Mesenchymal stem cell (in vitro differentiated cells and primary cell): ENCODE measurements around the gene TOGARAM2.

Source experiments
- DNase-seq: peaks from one replicate; pipeline ENCODE4 v3.0.0-alpha.2; 2013
- H2AFZ ChIP-seq: one replicate; pipeline ENCODE4 v1.6.1; 2013; ENCODE audit warnings: low read depth, mild to moderate bottlenecking, control low read depth, inconsistent platforms, low read length, moderate library complexity
- H2AK5ac ChIP-seq: 2 replicates; pipeline ENCODE4 v1.6.1; 2013; ENCODE audit warnings: low read length, moderate library complexity, mild to moderate bottlenecking, inconsistent platforms; ENCODE audit not compliant: severe bottlenecking
- H2BK120ac ChIP-seq: one replicate; pipeline ENCODE4 v1.6.1; 2013; ENCODE audit warnings: low read depth, mild to moderate bottlenecking, inconsistent platforms, low read length, moderate library complexity
- H2BK12ac ChIP-seq, 2 experiments: one replicate each; pipeline ENCODE4 v1.6.1; 2013; ENCODE audit warnings: inconsistent platforms in 2 of 2, low read length in 2 of 2, mild to moderate bottlenecking in 2 of 2, moderate library complexity in 2 of 2, control low read depth in 1 of 2
- H2BK15ac ChIP-seq: one replicate; pipeline ENCODE4 v1.6.1; 2013; ENCODE audit warnings: mild to moderate bottlenecking, low read depth, inconsistent platforms; ENCODE audit not compliant: poor library complexity, severe bottlenecking
- H2BK5ac ChIP-seq: 2 replicates; pipeline ENCODE4 v1.6.1; 2013; ENCODE audit warnings: low read depth, mild to moderate bottlenecking, low read length, control low read depth, inconsistent platforms; ENCODE audit not compliant: poor library complexity, severe bottlenecking
- H3K14ac ChIP-seq, 2 experiments: one replicate each; pipeline ENCODE4 v1.6.1; 2013; ENCODE audit warnings: inconsistent platforms in 2 of 2, low read length in 2 of 2, control low read depth in 1 of 2, mild to moderate bottlenecking in 1 of 2, moderate library complexity in 1 of 2
- H3K18ac ChIP-seq, 2 experiments: one replicate each; pipeline ENCODE4 v1.6.1; 2013; ENCODE audit warnings: inconsistent platforms in 2 of 2, low read length in 2 of 2, control low read depth in 1 of 2, low read depth in 1 of 2, mild to moderate bottlenecking in 1 of 2
- H3K23ac ChIP-seq, 2 experiments: one replicate each; pipeline ENCODE4 v1.6.1; 2013; ENCODE audit warnings: inconsistent platforms in 2 of 2, low read length in 2 of 2, mild to moderate bottlenecking in 2 of 2, moderate library complexity in 2 of 2, control low read depth in 1 of 2
- H3K27ac ChIP-seq: 2 replicates; pipeline ENCODE4 v1.5.1; 2013; ENCODE audit warnings: mild to moderate bottlenecking, moderate library complexity, low read length, control low read depth, inconsistent platforms; ENCODE audit not compliant: poor library complexity, severe bottlenecking
- H3K27me3 ChIP-seq, 2 experiments: 2 replicates each; pipeline versions ENCODE4 v1.6.1 to v1.7.0; 2013; ENCODE audit warnings: low read length in 2 of 2, mild to moderate bottlenecking in 2 of 2, moderate library complexity in 2 of 2, control low read depth in 1 of 2, inconsistent platforms in 1 of 2; ENCODE audit not compliant: control insufficient read depth in 1 of 2, insufficient read depth in 1 of 2
- H3K36me3 ChIP-seq, 2 experiments: 2 replicates each; pipeline versions ENCODE4 v1.6.1 to v1.7.0; 2013; ENCODE audit warnings: low read length in 2 of 2, control low read depth in 1 of 2, inconsistent platforms in 1 of 2, low read depth in 1 of 2, mild to moderate bottlenecking in 1 of 2; ENCODE audit not compliant: insufficient read depth in 2 of 2, control insufficient read depth in 1 of 2
- H3K4ac ChIP-seq, 2 experiments: one replicate each; pipeline ENCODE4 v1.6.1; 2013; ENCODE audit warnings: inconsistent platforms in 2 of 2, low read length in 2 of 2, mild to moderate bottlenecking in 2 of 2, moderate library complexity in 2 of 2, control low read depth in 1 of 2, low read depth in 1 of 2
- H3K4me1 ChIP-seq: 2 replicates; pipeline ENCODE4 v1.6.1; 2013; ENCODE audit warnings: low read depth, low read length, control low read depth; ENCODE audit not compliant: control insufficient read depth, insufficient read depth
- H3K4me2 ChIP-seq: 2 replicates; pipeline ENCODE4 v1.6.1; 2013; ENCODE audit warnings: low read length, mild to moderate bottlenecking, inconsistent platforms; ENCODE audit not compliant: poor library complexity, severe bottlenecking
- H3K4me3 ChIP-seq, 2 experiments: 2 replicates each; pipeline versions ENCODE4 v1.5.1 to v1.7.0; 2013; ENCODE audit warnings: low read length in 2 of 2, mild to moderate bottlenecking in 2 of 2, control low read depth in 1 of 2, low read depth in 1 of 2; ENCODE audit not compliant: insufficient read depth in 1 of 2
- H3K79me1 ChIP-seq: replicated peaks from 2 replicates; pipeline ENCODE4 v1.6.1; 2013; ENCODE audit warnings: mild to moderate bottlenecking, control low read depth, low read length, inconsistent platforms; ENCODE audit not compliant: poor library complexity, severe bottlenecking
- H3K9ac ChIP-seq: 2 replicates; pipeline ENCODE4 v1.7.0; 2013; ENCODE audit warnings: mild to moderate bottlenecking, low read length, moderate library complexity
- H3K9me3 ChIP-seq: 2 replicates; pipeline ENCODE4 v1.7.0; 2013; ENCODE audit warnings: mild to moderate bottlenecking, low read length; ENCODE audit not compliant: control insufficient read depth
- H4K8ac ChIP-seq: one replicate; pipeline ENCODE4 v1.6.1; 2013; ENCODE audit warnings: inconsistent platforms, mild to moderate bottlenecking, low read length, moderate library complexity
- H4K91ac ChIP-seq: one replicate; pipeline ENCODE4 v1.6.1; 2013; ENCODE audit warnings: mild to moderate bottlenecking, low read length, inconsistent platforms
- WGBS: methylation state at CpG from one replicate; pipeline ENCODE4 v1.1.7; 2013; ENCODE audit warnings: mixed read lengths; 5-methylcytosine and 5-hydroxymethylcytosine counted together

TOGARAM2 gene

DNA sequence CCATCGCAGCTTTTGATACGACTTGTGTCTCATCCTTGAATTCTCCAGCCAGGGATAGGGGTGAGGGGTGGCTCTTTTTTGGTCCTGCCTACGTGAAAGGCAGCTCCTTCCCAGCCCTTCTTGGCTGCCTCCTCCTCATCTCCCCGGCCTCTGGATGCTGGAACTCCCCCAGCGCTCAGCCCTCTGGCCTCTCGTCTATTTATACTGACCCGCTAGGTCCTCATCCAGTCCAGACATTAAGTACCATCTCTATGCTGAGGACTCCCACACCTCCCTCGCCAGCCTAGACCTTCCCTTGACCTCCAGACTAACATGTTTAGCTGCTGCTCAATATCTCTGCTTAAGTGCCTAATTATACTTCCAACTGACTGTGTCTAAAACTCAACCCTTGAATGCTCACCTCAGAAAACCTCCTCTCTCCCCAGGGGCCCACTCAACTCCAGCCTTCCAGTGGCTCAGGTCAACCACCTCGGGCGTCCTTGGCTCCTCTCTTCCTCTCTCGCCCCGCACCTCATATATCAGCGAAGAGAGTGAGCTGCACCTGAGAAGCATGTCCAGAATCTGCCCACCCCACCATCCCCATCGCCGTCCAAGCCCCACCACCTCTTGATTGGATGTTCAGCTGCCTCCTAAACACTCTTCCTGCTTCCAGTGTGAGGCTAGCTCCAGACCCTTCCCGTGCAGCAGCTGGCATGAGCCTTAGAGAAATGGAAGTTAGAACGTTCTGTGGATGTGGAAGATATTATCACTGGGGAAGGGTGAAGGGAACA, 34.8 kb downstream of the TOGARAM2 start:
- Histone ChIP-seq H3K9me3 (no peaks in the 10 kb centered on the region), H3K27me3 (peaks cover 0 to 56% of the 10 kb centered on the region in 2 experiments), H4K8ac (no peak overlapping the region), H3K18ac (no peak overlapping the region), H3K36me3 (no peaks in the 10 kb centered on the region), H3K14ac (peak overlapping the region in 1 of 2 experiments; percentile 29), H3K4me1 (peaks cover 29% of the 10 kb centered on the region), H2BK5ac (no peak overlapping the region), H3K27ac (no peak overlapping the region), H3K4me3 (no peak overlapping the region), H2BK12ac (no peak overlapping the region), H3K9ac (no peak overlapping the region), H2BK15ac (no peak overlapping the region), H3K4ac (no peak overlapping the region), H2AK5ac (no peak overlapping the region), H3K79me1 (no peaks in the 10 kb centered on the region), H2BK120ac (no peak overlapping the region), H3K4me2 (no peak overlapping the region), H2AFZ (no peak overlapping the region), H3K23ac (no peak overlapping the region), H4K91ac (no peak overlapping the region)
- DNase-seq: no peak
- WGBS: 90% methylated on average over 17 of the region's 17 CpGs

DNA sequence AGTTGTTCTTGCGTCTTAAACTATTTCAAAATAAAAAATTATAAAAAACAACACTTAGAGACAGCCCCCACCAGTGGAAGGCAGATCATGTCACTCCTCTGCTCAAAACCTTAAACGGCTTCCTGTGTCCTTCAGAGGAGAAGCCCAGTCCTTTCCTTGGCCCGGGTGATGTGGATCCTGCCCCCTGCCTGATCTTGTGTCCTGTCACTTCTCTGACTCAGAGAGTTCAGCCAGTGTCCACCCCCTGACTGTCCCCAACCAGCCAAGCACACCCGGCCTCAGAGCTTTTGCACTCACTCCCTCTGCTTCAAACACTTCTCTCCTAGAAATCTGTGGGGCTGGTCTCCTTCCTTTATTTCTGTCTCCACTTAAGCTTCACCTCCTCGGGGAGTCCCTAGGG, 35.4 kb downstream of the TOGARAM2 start:
- 66% methylated on average over 5 of the region's 5 CpGs for WGBS
- H2AK5ac ChIP-seq: no peak overlapping the region
- H2AFZ ChIP-seq: no peak overlapping the region

DNA sequence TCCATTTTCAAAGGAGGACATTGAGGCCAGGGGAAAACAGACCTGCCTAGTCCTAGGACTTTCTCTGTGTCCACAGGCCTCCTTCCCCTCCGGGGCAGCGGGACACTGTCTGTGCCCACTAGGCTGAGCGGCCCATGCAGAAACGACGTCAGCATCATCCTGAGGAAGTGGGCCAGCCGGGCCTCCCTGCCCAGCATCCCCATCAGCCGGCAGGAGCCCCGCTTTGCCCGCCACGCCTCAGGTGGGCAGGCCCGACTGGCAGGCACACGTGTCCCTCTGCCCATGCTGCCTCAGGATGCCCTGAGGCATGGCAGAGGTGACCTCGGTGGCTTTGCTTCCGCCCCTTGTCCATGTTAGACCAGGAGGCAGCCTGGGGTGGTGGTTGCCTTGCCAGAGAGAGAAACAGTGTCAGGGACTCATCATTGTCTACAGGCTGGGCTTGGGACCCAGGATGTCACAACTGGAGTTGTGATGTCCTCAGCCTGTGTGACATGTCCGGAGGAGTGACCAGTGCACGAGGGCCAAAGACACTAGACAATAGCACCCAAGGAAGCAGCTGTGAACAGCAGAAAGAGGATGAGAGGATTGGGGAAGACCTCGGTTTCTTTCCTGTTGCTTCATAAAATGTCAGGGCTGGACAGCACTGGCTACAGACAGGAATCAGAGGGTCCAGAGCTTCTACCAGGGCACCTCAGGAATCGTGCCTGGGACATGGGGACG, 36.8 kb downstream of the TOGARAM2 start:
- Histone ChIP-seq H4K91ac (no peak overlapping the region), H3K23ac (no peak overlapping the region)
- WGBS: 93% methylated on average over 19 of the region's 19 CpGs

More for the DNA sequence above, 35.4 kb downstream of the TOGARAM2 start:
- no peak for DNase-seq
- H3K4me3 ChIP-seq: no peak overlapping the region
- no peak overlapping the region for H3K4me2 ChIP-seq
- peaks cover 0 to 53% of the 10 kb centered on the region in 2 experiments for H3K27me3 ChIP-seq
- H3K23ac ChIP-seq: no peak overlapping the region
- H2BK15ac ChIP-seq: no peak overlapping the region
- H2BK120ac ChIP-seq: no peak overlapping the region
- no peak overlapping the region for H4K91ac ChIP-seq
- H4K8ac ChIP-seq: no peak overlapping the region
- H3K79me1 ChIP-seq: no peaks in the 10 kb centered on the region
- H3K4ac ChIP-seq: no peak overlapping the region
- no peak overlapping the region for H2BK5ac ChIP-seq
- H2BK12ac ChIP-seq: no peak overlapping the region
- no peak overlapping the region for H3K9ac ChIP-seq
- H3K36me3 ChIP-seq: no peaks in the 10 kb centered on the region
- no peak overlapping the region for H3K14ac ChIP-seq
- H3K9me3 ChIP-seq: no peaks in the 10 kb centered on the region
- H3K27ac ChIP-seq: no peak overlapping the region
- peaks cover 23% of the 10 kb centered on the region for H3K4me1 ChIP-seq
- no peak overlapping the region for H3K18ac ChIP-seq

DNA sequence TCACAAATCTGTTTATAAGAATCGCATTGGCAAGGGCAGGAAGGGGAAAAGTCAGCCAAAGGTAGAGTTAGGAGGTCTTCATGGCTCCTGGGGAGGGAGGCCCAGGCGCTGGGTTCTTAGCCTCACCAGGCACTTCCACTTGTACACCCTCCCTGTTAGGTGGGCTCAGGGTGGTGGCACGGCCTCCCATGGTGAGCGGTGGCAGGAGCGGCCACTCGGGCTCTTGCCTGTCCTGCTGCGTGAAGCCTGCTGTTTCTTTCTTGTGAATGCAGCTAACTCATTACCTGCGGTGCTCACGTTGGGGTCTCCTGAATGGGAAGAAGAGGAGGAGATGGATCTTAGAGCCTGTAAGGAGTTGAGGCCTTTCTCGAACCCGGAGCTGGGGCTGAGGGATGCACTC, 40.8 kb downstream of the TOGARAM2 start:
- 93% methylated on average over 11 of the region's 11 CpGs for WGBS
- Histone ChIP-seq H2BK15ac (no peak overlapping the region), H3K4me1 (peaks cover 6% of the 10 kb centered on the region), H3K4me2 (no peak overlapping the region), H2AFZ (no peak overlapping the region), H3K4ac (no peak overlapping the region), H3K27ac (no peak overlapping the region), H2BK120ac (no peak overlapping the region), H3K9ac (no peak overlapping the region), H4K91ac (no peak overlapping the region), H3K4me3 (no peak overlapping the region), H3K9me3 (no peaks in the 10 kb centered on the region), H2BK5ac (no peak overlapping the region), H3K18ac (no peak overlapping the region), H2AK5ac (no peak overlapping the region), H3K14ac (no peak overlapping the region), H3K79me1 (no peaks in the 10 kb centered on the region), H2BK12ac (no peak overlapping the region), H4K8ac (no peak overlapping the region), H3K23ac (no peak overlapping the region), H3K36me3 (no peaks in the 10 kb centered on the region), H3K27me3 (peaks cover 0 to 62% of the 10 kb centered on the region in 2 experiments)
- DNase-seq: no peak

More for the DNA sequence above, 36.8 kb downstream of the TOGARAM2 start:
- H3K27me3 ChIP-seq: peaks cover 0 to 55% of the 10 kb centered on the region in 2 experiments
- no peak overlapping the region for H4K8ac ChIP-seq
- no peak overlapping the region for H3K27ac ChIP-seq
- H3K4ac ChIP-seq: peak overlapping the region in 1 of 2 experiments; percentile 2
- no peak overlapping the region for H3K14ac ChIP-seq
- peaks cover 14% of the 10 kb centered on the region for H3K4me1 ChIP-seq
- DNase-seq: no peak
- no peak overlapping the region for H3K4me3 ChIP-seq
- H3K79me1 ChIP-seq: no peaks in the 10 kb centered on the region
- H2BK120ac ChIP-seq: no peak overlapping the region
- H2AFZ ChIP-seq: no peak overlapping the region
- no peak overlapping the region for H2AK5ac ChIP-seq
- no peaks in the 10 kb centered on the region for H3K36me3 ChIP-seq
- no peak overlapping the region for H2BK15ac ChIP-seq
- no peaks in the 10 kb centered on the region for H3K9me3 ChIP-seq
- H2BK12ac ChIP-seq: no peak overlapping the region
- no peak overlapping the region for H3K9ac ChIP-seq
- no peak overlapping the region for H3K18ac ChIP-seq
- H2BK5ac ChIP-seq: no peak overlapping the region
- no peak overlapping the region for H3K4me2 ChIP-seq
